A549 (cell line): Measurements from ENCODE around the gene TMEM120B. TPM values are rescaled to one million over a fixed set of nuclear protein-coding genes. Genes with fewer than 3 reads are reported as not detected.
"Not testable (repeated sequence)": the region's sequence is repeated elsewhere in the genome, so short reads cannot be mapped to it uniquely, and the experiment has no call there.

Experiments used
- ATAC-seq, 2 experiments: fragments of 200-7000 bp in 1 of 2; fragments of >200 bp in 1 of 2; cut with Nextera tagmentation in 1 of 2; cut with Tn5 transposase in 1 of 2; 3 replicates each; pipeline versions ENCODE4 v1.8.0 to v1.9.1; 2018 to 2020; ENCODE audit warnings: mild to moderate bottlenecking in 1 of 2, moderate library complexity in 1 of 2
- CTCF ChIA-PET: fragments of 300-600 bp; sonication (Branson Sonifier 250); formaldehyde crosslinking; extraction: SDS; loops from one replicate; lab custom pipeline; 2021; ENCODE audit warnings: antibody characterized with exemption, inconsistent platforms; lab: Yijun Ruan, JAX
- POLR2A ChIA-PET: fragments of 350-600 bp; formaldehyde crosslinking; extraction: SDS; loops from one replicate; lab custom pipeline; 2021; ENCODE audit warnings: antibody characterized with exemption, inconsistent platforms; lab: Yijun Ruan, JAX
- DNase-seq, 2 experiments: peaks; one replicate each; pipeline versions ENCODE4 v3.0.0 to v3.0.0-alpha.2; 2011 to 2016; ENCODE audit warnings: low read depth in 1 of 2, low spot score in 1 of 2
- FAIRE-seq: peaks from 2 replicates; lab custom pipeline; 2011; peaks lifted over from hg19 to GRCh38; lab: Jason Lieb, UNC
- H3K27ac ChIP-seq, 2 experiments: fragments of >200 bp; sonication (Bioruptor Twin); formaldehyde crosslinking; 3 replicates each; pipeline ENCODE4 v1.5.1; 2016 to 2017
- H3K4me1 ChIP-seq: fragments of >200 bp; sonication (Bioruptor Twin); formaldehyde crosslinking; 3 replicates; pipeline ENCODE4 v1.6.1; 2016
- H3K4me2 ChIP-seq: fragments of >200 bp; sonication (Bioruptor Twin); formaldehyde crosslinking; 3 replicates; pipeline ENCODE4 v1.6.1; 2016
- H3K4me3 ChIP-seq: fragments of >200 bp; sonication (Bioruptor Twin); formaldehyde crosslinking; 3 replicates; pipeline ENCODE4 v1.5.1; 2016
- H3K9me3 ChIP-seq: fragments of >200 bp; sonication (Bioruptor Twin); formaldehyde crosslinking; 3 replicates; pipeline ENCODE4 v1.6.1; 2016
- ATOH8 ChIP-seq: fragments of 250-450 bp; sonication (Bioruptor Pico); IDR thresholded peaks from 2 replicates; pipeline ENCODE4 v1.5.0; 2020; ENCODE audit warnings: low read depth, mild to moderate bottlenecking, moderate library complexity
- CHD4 ChIP-seq: fragments of 200-600 bp; sonication (generic); IDR thresholded peaks from 2 replicates; pipeline ENCODE4 v1.6.1; 2016; ENCODE audit warnings: antibody characterized with exemption, mild to moderate bottlenecking, borderline replicate concordance
- E2F6 ChIP-seq: IDR thresholded peaks from 2 replicates; pipeline ENCODE4 v1.6.1; 2012; ENCODE audit warnings: low read depth, borderline replicate concordance
- EHF ChIP-seq: fragments of 250-450 bp; sonication (Bioruptor Pico); IDR thresholded peaks from 2 replicates; pipeline ENCODE4 v1.5.0; 2020; ENCODE audit warnings: mild to moderate bottlenecking
- EP300 ChIP-seq, 2 experiments: fragments of >200 bp; sonication (Bioruptor Twin); formaldehyde crosslinking; IDR thresholded peaks; 2 replicates in 1 of 2; 3 replicates in 1 of 2; pipeline ENCODE4 v1.6.1; 2016 to 2017
- FOSB ChIP-seq: fragments of 250-450 bp; sonication (Bioruptor Pico); IDR thresholded peaks from 2 replicates; pipeline ENCODE4 v1.5.0; 2020; ENCODE audit warnings: mild to moderate bottlenecking, moderate library complexity
- FOSL2 ChIP-seq, 2 experiments: fragments of 450-650 bp in 1 of 2; fragments of >200 bp in 1 of 2; sonication (Bioruptor Twin) in 1 of 2; formaldehyde crosslinking; IDR thresholded peaks; 2 replicates each; pipeline versions ENCODE4 v1.5.0 to v1.6.1; 2016 to 2020; ENCODE audit warnings: mild to moderate bottlenecking in 1 of 2, moderate library complexity in 1 of 2
- GATA3 ChIP-seq: IDR thresholded peaks from 2 replicates; pipeline ENCODE4 v1.6.1; 2012; ENCODE audit warnings: borderline replicate concordance
- HES2 ChIP-seq: fragments of >200 bp; sonication (Bioruptor Twin); formaldehyde crosslinking; IDR thresholded peaks from 2 replicates; pipeline ENCODE4 v1.6.1; 2016
- MAX ChIP-seq: IDR thresholded peaks from 2 replicates; pipeline ENCODE4 v1.6.1; 2012
- PHF8 ChIP-seq: fragments of 200-600 bp; sonication (generic); IDR thresholded peaks from 2 replicates; pipeline ENCODE4 v1.6.1; 2016; ENCODE audit warnings: low read depth, mild to moderate bottlenecking, antibody characterized with exemption, moderate library complexity, borderline replicate concordance
- POLR2AphosphoS2 ChIP-seq: conservative IDR thresholded peaks from 2 replicates; pipeline ENCODE4 v1.6.1; 2012; ENCODE audit warnings: low read length, improper control_type of control experiment, inconsistent platforms
- REST ChIP-seq: fragments of 200-600 bp; sonication (generic); IDR thresholded peaks from 2 replicates; pipeline ENCODE4 v1.6.1; 2016; ENCODE audit warnings: antibody characterized with exemption, mild to moderate bottlenecking, moderate library complexity
- RNF2 ChIP-seq: fragments of 200-600 bp; sonication (generic); IDR thresholded peaks from 2 replicates; pipeline ENCODE4 v1.6.1; 2016; ENCODE audit warnings: low read depth, mild to moderate bottlenecking, antibody characterized with exemption, moderate library complexity, borderline replicate concordance
- ZC3H11A ChIP-seq: fragments of 450-650 bp; IDR thresholded peaks from 2 replicates; pipeline ENCODE4 v1.6.1; 2014; ENCODE audit warnings: antibody characterized with exemption, mild to moderate bottlenecking
- WGBS: methylation state at CpG from one replicate; pipeline ENCODE4 v1.1.6; 2017; ENCODE audit errors: missing lambda C conversion rate; 5-methylcytosine and 5-hydroxymethylcytosine counted together
- polyA plus RNA-seq, 4 experiments: library from polyadenylated mRNA; depleted of rRNA in 3 of 4; stranded (reverse); fragments of >200 nt; fragmentation: RNase III in 1 of 4; extraction: RNeasy Plus Mini Kit Qiagen cat#74134 plus additional on column Dnase treatment in 1 of 4; gene quantifications; 2 replicates in 3 of 4; 3 replicates in 1 of 4; pipeline ENCODE4 v1.2.3, GENCODE V29; 2011 to 2017

Gene TMEM120B
- polyA plus RNA-seq, 2 of the 4 experiments (the other 2 are of a cell fraction): 10.6 to 13.2 TPM

GRCh38 chr12:121789233-121789781 is 76.8 kb downstream of the TMEM120B start:
- DNase-seq (no peak), FAIRE-seq (no peak), ATAC-seq (no peak)
- Histone ChIP-seq H3K27ac (peak overlapping the region; percentile 49 to 100; a peak in 5 of 6 replicates), H3K4me1 (peaks cover 76% of the 10 kb centered on the region), H3K4me2 (peak overlapping the region; percentile 78), H3K9me3 (no peaks in the 10 kb centered on the region), H3K4me3 (no peak overlapping the region)
- 79% methylated on average over 12 of the region's 13 CpGs for WGBS
- ChIA-PET CTCF (interaction anchor here (1.2 to 72.2 kb wide), 4 partner anchors 4 to 99 kb away, joined by 3 to 2657 read pairs (median 1332); partner anchors contain the start of genes PSMD9, RHOF and SETD1B), POLR2A (interaction anchor here (0.7 kb wide), 1 partner anchor 26 kb away, joined by 3 read pairs; no protein-coding TSS in a partner anchor)
- TF ChIP-seq POLR2AphosphoS2 (no peak), EP300 (IDR thresholded peaks at IDR 0.05) (no peak), CHD4 (no peak), PHF8 (no peak), ZC3H11A (no peak), RNF2 (no peak)

- ChIA-PET POLR2A (interaction anchor here (0.7 kb wide), 1 partner anchor 25 kb away, joined by 3 read pairs; no protein-coding TSS in a partner anchor), CTCF (interaction anchor here (1.2 to 72.2 kb wide), 5 partner anchors 4 to 98 kb away, joined by 3 to 2657 read pairs (median 322); partner anchors contain the start of genes PSMD9, RHOF and SETD1B)
- peaks cover 76% of the 10 kb centered on the region for H3K4me1 ChIP-seq
- TF ChIP-seq FOSL2 (IDR thresholded peaks at IDR 0.05) (no peak), FOSL2 (CRISPR knock-in tag; IDR thresholded peaks at IDR 0.05) (peak; percentile 30; the same call in 1 of the 2 replicates), FOSB (CRISPR knock-in tag) (no peak)
- DNase-seq (no peak), ATAC-seq (no peak), FAIRE-seq (no peak)
- H3K4me2 ChIP-seq: peak overlapping the region; percentile 78
- H3K27ac ChIP-seq: peak overlapping the region; percentile 49 to 100
- no peaks in the 10 kb centered on the region for H3K9me3 ChIP-seq
- no peak overlapping the region for H3K4me3 ChIP-seq
- WGBS: 76% methylated on average over 28 of the region's 28 CpGs
Observed at GRCh38 chr12:121789800-121790728, 77.5 kb downstream of the TMEM120B start.

GRCh38 chr12:121790785-121791184 is 78.2 kb downstream of the TMEM120B start:
- not testable (repeated sequence) for ATAC-seq, DNase-seq, H3K9me3 ChIP-seq, H3K4me3 ChIP-seq, FAIRE-seq
- H3K27ac ChIP-seq: peak overlapping the region; percentile 100
- ChIA-PET POLR2A (interaction anchor here (1.5 to 1.9 kb wide), 2 partner anchors 9 to 11 kb away, joined by 3 to 4 read pairs; no protein-coding TSS in a partner anchor), CTCF (interaction anchor here (0.6 to 72.2 kb wide), 6 partner anchors 5 to 111 kb away, joined by 3 to 2657 read pairs (median 258); partner anchors contain the start of genes PSMD9, RHOF and SETD1B)
- WGBS: 89% methylated on average over 8 of the region's 8 CpGs
- H3K4me2 ChIP-seq: peak overlapping the region; percentile 78
- peaks cover 76% of the 10 kb centered on the region for H3K4me1 ChIP-seq

GRCh38 chr12:121791671-121792551 is 79.4 kb downstream of the TMEM120B start:
- CTCF ChIA-PET: interaction anchor here (0.6 to 72.2 kb wide), 8 partner anchors 6 to 112 kb away, joined by 3 to 2657 read pairs (median 100); partner anchors contain the start of genes PSMD9, RHOF and SETD1B
- POLR2A ChIA-PET: interaction anchor here (0.7 to 6.1 kb wide), 4 partner anchors 10 to 772 kb away, joined by 3 to 43 read pairs (median 4); no protein-coding TSS in a partner anchor
- WGBS: 5% methylated on average over 13 of the region's 14 CpGs
- peak in 1 of 2 experiments; percentile 85 for DNase-seq
- H3K27ac ChIP-seq: peak overlapping the region; percentile 100
- FAIRE-seq: no peak
- H3K9me3 ChIP-seq: no peaks in the 10 kb centered on the region
- H3K4me2 ChIP-seq: peak overlapping the region; percentile 78
- peak in 1 of 2 experiments; percentile 10; a peak in 3 of 6 replicates for ATAC-seq
- H3K4me3 ChIP-seq: peak overlapping the region; percentile 96
- peaks cover 78% of the 10 kb centered on the region for H3K4me1 ChIP-seq
- TF ChIP-seq MAX (peak; percentile 47), ATOH8 (no peak), EP300 (IDR thresholded peaks at IDR 0.05) (peak; percentile 30 to 54; a peak in 1 of 5 replicates), EHF (CRISPR knock-in tag) (no peak), E2F6 (no peak), FOSL2 (IDR thresholded peaks at IDR 0.05) (peak; percentile 44), FOSL2 (CRISPR knock-in tag; IDR thresholded peaks at IDR 0.05) (peak; percentile 56), HES2 (no peak), ZC3H11A (no peak), REST (no peak), GATA3 (peak; percentile 23; the same call in 1 of the 2 replicates)
